RPMI7951 (cell line): Measurements from ENCODE around the gene MVB12A. TPM values are rescaled to one million over a fixed set of nuclear protein-coding genes. Genes with fewer than 3 reads are reported as not detected.

Source experiments
- DNase-seq: peaks from one replicate; pipeline ENCODE4 v3.0.0-alpha.2; 2012; ENCODE audit warnings: low read depth
- total RNA-seq: library from RNA; depleted of rRNA; stranded (reverse); fragments of >200 nt; shearing (Covaris generic); gene quantifications from 2 replicates; pipeline ENCODE4 v1.2.3, GENCODE V29; 2014; rRNA removed

The MVB12A gene
- total RNA-seq = 123 and 164 TPM in 2 replicates

DNA sequence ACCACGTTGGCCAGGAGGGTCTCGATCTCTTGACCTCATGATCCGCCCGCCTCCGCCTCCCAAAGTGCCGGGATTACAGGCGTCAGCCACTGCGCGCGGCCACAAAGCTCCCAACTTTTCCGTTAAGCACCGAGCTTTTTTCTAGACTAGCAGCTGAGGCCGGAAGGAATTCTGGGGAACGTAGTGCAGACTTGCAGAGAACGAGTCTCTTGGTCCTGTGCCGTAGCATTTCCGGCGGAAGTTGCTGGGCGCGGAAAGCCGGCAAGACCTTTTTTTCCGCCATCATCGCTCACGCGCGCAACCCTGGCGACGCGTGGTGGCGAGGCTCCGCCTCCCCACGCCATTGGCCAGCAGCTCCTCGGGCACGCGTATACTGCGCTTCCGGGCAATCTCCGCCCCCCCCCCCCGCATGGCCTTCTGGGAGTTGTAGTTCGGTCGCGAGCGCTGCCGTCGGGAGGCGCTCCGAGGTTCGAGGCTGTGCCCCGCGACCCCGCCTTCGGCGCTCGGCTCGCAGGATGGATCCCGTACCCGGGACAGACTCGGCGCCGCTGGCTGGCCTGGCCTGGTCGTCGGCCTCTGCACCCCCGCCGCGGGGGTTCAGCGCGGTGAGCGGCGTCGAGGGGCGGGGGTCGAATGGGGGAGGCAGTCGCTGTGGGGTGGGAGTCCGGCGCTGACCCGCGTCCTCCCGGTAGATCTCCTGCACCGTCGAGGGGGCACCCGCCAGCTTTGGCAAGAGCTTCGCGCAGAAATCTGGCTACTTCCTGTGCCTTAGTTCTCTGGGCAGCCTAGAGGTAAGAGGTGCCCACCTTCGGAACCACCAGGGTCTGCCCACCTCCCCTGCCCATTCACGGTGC lies at the start of gene MVB12A:
Gene MVB12A, plus strand, starts transcription at position 427 of the 854 bp plus-strand sequence. Its CDS starts 89 bp downstream, at position 516.
- DNase-seq = peak; percentile 99

DNA sequence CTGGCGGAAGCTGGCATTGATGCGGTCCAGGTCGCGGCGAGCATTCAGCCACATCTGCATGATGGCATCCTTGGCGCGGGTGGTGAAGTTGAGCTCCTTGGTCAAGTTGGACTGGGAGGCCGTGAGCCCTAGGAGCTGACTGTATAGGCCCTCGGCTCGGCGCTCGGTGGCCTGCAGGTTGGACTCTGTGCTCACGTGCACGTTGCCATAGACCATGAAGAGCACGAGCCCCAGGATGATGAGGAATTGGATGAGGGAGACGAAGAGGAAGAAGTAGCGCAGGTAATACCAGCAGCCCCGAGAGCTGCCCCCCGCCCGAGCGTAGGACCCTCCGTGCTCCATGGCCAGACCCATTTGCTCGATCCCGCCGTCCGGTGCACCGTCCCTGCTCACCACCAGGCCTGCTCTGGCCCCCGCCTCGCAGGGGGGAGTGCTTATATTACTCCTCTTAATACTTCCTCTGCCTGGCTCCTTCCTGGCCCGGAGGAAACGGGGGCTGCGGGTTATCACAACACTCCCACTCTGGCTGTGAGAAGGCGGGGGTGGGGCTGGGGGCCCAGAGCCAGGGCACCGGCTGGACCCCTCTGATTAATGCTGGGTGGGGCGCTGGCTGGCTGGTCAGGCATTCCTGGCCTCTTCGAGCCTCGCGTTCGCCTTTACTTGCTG lies 42.8 kb upstream of the MVB12A start, which contains the start of gene PLVAP:
Gene PLVAP, minus strand, starts transcription at position 408 of the 666 bp plus-strand sequence. Its CDS starts 54 bp downstream, at position 354.
- DNase-seq = no peak

DNA sequence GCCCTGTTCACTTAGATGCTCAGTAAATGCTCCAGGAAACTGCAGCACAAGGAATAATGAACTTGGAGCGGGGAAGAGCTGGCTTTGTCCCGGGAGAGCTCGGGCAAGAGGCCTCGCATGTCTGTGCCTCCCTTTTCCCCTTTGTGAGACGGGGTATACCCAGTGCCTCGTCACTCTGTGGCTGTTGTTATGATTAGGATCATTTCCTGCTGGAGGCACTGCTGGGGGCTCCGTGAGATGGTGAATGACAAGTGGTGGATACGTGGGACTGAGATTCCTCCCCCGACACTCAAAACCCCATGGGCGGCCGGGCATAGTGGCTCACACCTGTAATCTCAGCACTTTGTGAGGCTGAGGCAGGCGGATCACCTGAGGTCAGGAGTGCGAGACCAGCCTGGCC lies 41.6 kb upstream of the MVB12A start:
- DNase-seq = no peak

DNA sequence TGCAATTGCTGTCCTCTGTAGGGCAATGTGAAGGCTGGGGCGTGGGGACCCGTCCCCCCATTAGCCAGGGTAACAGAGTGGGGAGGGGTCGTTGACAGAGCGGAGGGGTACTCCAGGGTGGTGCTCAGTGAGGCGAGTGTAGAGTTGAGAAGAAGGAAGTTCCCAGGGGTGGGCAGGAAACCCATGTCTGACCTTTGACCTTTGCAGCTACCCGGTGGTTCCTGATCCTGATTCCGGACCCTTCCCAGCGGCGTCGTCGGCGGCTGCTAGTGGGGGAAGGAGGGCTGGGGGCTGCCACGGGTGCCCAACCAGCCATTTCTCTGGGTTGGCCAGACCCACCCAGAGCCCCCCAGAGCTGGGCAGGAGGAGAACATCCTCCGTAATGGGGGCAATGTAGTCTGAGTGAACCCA lies 40.6 kb upstream of the MVB12A start:
- no peak for DNase-seq

DNA sequence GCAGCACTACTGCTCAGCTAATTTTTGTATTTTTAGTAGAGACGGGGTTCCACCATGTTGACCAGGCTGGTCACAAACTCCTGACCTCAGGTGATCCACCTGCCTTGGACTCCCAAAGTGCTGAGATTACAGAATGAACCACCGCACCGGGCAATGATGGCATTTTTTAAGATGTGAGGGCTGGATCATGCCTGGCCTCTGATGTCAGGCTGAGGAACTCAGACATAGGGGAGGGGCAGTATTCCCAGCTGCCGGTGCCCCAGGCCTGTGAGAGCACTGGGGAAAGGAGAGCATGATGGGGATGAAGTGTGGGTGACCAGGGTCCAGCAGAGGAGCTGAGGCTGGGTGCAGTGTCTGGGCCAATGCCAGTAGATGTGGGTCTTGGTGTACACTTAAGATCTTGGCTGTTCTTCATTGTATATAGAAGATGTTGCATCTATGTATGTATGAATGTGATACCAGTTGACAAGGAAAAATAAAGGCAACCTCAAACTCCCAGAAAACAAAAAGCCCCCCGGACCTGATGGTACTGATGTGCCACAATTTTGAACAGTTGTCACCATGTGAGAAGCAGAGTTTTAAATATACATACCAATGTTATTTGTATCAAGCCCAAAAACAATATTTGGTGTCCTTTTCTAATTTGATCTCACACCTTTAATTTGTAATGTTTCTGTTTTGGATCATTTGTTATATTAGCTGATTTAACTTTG lies 39.3 kb upstream of the MVB12A start:
- DNase-seq = no peak

DNA sequence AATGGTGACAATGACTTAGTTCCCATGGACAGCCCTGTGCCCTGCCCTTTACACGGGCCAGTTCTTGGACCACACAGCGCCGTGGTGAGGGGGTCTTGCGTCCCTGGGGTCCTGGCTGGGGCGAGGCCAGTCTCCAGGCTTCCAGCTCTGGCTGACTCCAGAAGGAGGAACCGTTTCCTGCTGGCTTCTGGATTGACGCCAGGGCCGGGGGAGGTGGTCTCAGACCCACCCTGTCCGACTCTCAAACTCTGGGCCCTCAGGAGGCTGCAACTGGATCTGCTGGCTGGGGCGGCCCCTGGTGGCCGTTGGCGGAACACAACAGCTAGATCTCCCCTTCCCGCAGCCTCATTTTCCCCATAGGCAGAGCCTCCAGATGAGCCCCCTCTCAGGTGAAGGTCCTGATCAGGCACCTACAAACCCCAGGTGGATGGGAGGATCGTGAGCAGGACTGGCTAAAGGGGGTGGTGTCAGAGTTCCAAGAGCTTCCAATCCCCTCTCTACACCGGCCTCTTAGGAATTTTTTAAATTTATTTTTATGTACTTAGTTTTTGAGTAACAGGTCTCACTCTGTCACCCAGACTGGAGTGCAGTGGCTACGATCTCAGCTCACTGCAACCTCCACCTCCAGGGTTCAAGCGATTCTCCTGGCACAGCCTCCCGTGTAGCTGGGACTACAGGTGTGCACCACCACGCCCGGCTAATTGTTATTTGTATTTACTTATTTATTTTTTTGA lies 33.8 kb upstream of the MVB12A start:
- DNase-seq = peak; percentile 61

DNA sequence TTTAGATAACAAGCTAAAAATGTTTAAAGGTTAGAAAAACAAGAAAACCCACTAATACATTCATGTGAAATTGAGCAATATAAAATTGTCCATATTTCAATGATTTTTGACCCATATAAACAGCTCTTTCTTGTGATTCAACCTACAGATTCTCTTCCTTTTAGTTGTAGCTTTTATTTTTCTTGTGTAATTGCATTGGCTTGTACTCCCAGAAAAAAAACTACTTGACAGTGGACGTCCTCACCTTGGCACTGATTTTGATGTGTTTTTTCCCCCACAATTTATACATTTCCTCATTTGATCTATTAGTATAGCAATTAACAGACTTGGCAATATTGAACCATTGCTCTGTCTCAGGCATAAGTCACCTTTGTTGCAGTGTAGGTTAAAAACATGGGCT lies 30.6 kb upstream of the MVB12A start:
- no peak for DNase-seq

DNA sequence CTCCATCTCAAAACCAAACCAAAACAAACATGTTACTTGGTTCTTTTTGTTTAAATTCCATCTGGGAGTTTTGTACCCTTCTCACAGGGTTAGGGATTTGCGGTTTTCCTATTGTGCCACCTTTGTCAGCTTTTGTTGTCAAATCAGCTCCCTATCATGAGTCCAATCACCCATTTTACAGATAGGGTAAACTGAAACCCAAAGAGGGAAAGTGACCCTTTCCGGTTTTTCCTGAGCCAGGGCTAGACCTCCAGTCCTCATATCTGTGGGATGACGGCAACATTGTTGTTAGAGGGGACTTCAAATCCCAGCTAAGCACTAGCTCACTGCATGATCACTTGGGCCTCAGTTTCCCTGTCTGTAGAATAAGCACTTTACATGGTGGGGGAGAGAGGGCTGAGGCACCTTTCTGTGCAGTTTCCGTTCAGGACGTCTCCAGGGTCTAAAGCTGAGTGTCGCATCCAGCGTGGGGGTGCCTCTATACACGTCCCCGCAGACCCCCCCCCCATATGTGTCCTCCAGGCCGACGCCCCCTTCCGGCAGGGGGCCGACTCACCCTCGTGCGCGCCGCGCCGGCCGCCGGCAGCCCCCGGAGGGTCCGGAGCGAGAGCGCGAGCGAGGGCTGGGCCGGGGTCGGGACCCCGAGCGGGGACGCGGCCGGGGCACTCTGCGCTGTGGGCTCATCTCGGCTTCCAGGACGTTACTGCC lies 29.7 kb upstream of the MVB12A start:
- no peak for DNase-seq

DNA sequence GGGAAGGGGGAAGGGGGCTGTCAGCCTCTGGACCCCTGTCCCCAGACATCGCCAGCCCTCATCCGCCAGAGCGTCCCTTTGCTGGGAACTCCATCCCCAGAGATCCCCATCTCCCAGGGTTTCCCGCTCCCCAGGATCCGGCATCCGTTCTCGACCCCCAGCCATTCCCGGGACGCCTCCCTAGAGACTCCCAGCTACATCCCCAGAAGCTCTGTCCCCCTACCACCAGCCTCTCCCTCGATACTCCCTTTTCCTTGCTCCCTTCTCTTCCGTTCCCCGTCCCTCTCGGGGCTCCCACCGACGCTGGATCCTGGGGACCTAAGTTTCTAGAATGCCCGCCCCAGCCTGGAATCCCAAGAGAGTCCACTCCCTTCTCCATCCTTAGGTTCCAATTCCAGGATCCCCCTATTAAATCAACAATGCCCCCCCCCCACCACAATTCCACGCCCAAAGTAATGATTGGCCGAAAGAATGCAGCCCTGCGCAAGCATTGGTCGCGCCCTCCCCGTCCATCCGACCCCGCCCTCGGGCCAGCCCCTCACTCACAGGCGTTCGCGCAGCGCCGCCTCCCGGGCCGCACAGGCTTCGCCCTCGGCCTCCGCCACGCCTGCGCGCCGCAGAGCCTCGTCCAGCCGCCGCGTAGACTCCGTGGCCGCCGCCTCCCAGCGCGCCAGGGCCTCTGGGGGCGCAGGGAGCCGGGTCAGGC lies 29.0 kb upstream of the MVB12A start:
- peak; percentile 93 for DNase-seq

DNA sequence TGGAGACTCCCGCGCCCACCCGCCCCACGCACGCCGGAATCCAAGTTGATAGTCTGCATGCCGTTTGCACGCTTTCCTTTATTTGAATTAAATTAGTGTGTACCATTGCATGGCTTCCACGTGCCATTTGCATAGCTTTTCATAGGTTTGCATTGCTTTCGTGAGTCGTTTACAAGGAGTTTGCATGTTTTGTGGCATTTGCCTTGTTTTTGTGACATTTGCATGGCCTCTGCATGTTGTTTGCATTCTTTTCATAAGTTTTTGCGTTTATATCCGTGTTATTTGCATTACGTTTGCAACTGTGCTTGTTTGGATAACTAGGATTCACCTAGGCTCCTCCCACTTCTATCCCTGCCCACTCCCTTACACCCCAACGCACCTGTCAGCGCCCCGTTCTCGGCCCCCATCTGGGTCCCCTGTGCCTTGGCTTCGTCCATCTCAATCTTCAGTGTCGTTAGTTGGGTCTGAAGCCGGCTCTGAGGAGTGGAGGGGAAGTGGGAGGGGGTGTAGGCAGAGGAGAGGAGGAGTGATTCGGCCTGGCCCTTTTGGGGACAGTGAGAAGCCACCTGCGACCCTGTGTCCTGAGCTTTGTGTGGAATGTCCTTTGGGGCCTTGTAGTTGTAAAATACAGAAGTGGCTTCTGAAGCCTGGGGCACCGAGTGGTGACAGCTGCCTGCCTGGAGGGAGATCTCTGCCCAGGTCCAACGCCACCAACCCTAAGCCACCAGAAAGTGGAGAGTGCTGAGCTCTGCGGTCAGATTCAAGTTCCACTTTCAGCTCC lies 28.3 kb upstream of the MVB12A start:
- DNase-seq = no peak

DNA sequence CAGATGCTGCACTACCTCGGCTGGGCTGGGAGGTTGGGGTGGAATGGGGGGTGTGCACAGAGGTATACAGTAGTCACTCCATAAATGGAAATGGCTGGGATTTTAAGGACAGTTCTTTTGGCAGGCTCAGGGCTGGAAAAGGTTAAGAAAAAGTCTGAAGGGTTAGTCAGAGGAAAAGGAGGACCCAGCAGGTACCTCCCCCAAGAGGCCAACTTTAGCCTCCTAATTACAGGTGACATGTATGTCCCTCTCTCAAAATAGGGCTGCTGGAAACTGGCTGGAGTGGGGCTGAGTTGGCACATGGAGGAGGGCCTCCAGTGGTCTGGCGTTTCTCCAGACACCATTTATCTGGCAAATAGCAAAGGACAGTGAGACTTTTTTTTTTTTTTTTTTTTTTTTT lies 26.8 kb upstream of the MVB12A start:
- peak; percentile 71 for DNase-seq

DNA sequence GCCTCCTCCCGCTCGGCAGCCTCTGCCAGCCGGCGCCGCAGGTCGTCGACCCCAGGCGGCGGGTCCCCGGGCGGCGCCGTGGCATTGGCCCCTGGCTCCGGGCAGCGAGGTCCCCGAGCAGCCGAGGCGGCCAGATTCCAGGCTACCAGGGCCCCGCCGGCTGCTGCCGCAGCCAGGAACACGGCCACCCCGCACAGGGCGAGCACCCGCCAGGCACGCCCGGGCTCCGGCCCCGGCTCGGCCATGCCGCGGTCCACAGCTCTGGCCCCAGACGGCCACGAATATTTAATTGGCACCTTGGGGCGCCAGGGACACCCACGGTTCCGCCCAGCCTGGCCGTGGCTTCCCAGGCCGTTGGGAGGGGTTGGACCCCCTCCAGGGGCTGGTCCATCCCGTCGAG lies 25.9 kb upstream of the MVB12A start, which contains the start of gene CCDC194:
Gene CCDC194, minus strand, starts transcription at position 283 of the 400 bp plus-strand sequence. Its CDS starts 38 bp downstream, at position 245.
- no peak for DNase-seq

DNA sequence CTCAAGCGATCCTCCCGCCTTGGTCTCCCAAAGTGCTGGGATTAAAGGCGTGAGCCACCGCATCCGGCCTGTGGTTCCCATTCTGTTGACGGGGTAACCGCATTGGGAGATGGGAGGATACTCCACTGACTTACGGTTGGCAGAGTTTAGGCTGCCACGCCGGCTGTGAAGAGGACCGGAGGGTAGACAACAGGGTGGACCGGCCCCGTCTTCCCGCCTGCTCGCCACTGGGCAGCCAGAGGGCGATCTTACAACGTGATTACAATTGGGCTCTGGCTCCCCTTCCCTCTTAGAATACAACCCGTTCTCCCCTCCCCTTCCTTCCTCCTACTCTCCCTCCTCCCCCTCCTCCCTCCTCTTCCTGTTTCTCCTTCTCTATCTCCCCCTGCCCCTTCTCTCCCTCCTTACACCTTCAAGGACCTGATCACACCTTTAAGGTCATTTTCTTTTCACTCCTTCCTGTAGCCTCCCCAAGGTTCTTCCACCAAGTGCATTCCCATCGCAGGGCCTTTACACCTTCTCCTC lies 24.9 kb upstream of the MVB12A start:
- DNase-seq = peak; percentile 60

DNA sequence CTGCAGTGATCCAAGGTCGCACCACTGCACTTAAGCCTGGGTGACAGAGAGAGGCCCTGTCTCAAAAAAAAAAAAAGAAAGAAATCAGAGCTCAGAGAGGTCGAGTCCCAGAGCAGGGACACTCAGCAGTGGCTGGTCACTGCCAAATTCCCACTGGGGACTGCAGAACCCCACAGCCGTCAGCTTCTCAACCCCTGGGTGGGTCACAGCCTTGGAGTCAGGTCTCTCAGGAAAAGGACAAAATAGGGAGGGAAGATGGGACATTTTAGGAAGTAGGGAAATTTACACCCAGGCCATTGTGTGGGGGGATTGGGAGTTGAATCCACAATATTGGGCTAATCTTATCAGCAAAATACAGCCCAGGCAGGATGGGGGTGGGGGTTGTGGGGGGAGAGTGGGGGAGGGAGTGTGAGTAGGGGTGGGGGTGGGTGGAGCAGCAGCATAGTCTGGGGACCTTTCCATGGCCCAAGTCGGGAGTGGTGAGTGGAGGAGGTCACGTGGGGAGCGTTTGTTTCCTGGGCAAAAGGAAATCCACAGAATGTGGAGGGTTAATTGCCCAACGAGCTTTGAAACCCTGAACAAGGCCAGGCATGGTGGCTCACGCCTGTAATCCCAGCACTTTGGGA lies 20.8 kb upstream of the MVB12A start:
- DNase-seq = no peak

DNA sequence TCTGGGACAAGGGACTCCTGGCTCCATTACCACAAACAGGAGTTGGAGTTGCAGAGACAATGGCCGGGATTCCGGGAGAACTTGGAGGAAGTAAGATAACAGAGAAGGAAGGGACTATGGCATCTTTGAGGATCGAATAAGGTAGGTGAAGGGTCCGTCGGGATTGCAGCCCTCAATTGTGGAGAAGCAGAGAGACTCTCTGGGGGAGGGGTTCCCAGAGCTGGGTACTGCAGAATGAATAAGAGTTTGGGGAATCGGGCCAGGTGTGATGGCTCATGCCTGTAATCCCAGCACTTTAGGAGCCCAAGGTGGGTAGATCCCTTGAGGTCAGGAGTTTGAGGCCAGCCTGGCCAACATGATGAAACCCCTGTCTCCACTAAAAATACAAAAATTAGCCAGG lies 18.2 kb upstream of the MVB12A start:
- DNase-seq = no peak

DNA sequence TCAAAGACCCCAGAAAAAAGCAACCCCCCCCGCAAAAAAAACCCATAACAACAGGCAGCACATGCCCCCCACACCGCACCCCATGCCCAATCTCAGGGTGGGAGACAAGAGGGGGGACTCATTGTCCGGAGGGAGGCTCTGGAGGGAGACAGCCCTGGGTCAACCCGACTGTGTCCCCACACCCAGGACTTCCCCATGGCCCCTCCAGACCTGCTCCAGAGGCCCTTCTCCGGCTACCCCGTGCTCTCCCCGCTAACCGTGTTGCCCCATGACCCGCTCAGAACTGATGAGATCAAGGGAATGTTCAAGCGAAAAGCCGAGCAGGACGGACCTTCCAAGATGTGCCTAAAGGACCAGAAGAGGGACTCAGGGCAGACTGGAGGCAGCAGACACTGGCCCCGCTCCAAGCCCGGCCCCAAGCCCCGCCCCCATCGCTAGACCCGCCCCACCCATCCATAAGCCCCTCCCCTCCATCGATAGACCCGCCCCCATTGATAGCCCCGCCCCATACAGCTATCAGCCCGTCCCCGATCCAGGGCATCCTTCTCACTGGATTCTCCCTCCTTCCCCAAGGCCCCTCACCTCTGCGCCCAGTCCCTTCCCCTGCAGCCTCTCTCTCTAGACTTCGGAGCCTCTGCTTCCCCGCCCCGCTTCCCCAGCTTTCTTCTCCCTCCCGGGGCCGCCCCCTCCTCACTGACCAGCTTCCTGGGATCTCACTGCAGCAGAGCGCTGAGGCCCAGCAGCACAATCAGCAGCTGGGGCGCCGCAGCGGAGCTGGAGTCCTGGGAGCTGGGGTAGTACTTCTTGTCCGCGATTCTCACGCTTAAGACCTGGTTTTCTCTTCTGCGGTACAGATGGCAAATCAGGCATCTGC lies 16.6 kb upstream of the MVB12A start:
- DNase-seq = no peak

DNA sequence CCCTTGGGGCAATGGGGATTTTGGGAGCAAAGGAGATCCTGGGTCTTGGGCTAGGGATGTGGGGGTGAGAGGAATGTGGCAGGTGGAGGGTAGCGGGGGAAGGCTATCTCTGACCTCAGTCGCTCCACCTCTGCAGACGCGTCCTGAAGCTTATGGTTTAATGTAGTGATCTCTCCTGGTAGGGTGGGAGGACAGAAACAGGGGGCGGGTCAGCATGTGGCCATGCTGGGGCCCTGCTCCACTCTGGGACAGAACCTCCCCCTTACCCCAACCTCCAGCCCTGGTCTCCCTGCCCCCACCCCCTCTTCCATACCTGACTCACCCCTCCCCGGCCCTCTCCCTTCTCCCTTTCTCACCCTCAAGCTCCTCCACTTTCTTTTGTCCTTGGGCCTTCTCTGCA lies 15.8 kb upstream of the MVB12A start:
- no peak for DNase-seq
